ENCODE data around the gene SMARCAL1. TPM values are rescaled to one million over a fixed set of nuclear protein-coding genes. Genes with fewer than 3 reads are reported as not detected.

Gene SMARCAL1
- total RNA-seq, 1 donor from 2014 or later = 35.2 TPM

DNA sequence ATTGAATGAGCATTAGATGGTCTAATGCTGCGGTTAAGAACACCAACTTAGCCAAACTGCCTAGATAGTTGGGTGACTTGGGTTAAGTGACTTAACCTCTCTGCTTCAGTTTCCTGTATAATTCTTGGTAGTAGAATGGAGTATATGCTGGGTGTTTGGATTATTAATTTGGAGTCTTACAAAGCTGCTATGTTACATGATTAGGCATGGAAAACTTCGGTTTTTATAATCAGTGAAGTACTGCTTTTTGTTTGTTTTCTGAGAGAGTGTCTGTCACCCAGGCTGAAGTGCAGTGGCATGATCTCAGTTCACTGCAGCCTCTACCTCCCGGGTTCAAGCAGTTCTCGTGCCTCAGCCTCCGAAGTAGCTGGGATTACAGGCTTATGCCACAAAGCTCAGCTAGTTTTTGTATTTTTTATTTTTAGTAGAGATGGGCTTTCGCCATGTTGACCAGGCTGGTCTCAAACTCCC, 90.9 kb downstream of the SMARCAL1 start:
- no peak for DNase-seq (ENCODE audit: low read depth)
- H2AFZ ChIP-seq (ENCODE audit: low read depth, low read length) = no peak overlapping the region
- peaks cover 46% of the 10 kb centered on the region for H3K4me1 Mint-ChIP-seq (ENCODE audit: low read depth, unreplicated experiment)
- peaks cover 20% of the 10 kb centered on the region for H3K4me1 ChIP-seq (ENCODE audit: insufficient read depth, low read length)
- H3K36me3 Mint-ChIP-seq (ENCODE audit: low read depth, unreplicated experiment) = peaks cover 45% of the 10 kb centered on the region
- H3K27ac ChIP-seq (ENCODE audit: low read depth, low read length) = no peak overlapping the region
- no peak for TF ChIP-seq EZH2 (IDR thresholded peaks at IDR 0.05; ENCODE audit: insufficient read depth, low read length)
- TF ChIP-seq, protein P1, sequence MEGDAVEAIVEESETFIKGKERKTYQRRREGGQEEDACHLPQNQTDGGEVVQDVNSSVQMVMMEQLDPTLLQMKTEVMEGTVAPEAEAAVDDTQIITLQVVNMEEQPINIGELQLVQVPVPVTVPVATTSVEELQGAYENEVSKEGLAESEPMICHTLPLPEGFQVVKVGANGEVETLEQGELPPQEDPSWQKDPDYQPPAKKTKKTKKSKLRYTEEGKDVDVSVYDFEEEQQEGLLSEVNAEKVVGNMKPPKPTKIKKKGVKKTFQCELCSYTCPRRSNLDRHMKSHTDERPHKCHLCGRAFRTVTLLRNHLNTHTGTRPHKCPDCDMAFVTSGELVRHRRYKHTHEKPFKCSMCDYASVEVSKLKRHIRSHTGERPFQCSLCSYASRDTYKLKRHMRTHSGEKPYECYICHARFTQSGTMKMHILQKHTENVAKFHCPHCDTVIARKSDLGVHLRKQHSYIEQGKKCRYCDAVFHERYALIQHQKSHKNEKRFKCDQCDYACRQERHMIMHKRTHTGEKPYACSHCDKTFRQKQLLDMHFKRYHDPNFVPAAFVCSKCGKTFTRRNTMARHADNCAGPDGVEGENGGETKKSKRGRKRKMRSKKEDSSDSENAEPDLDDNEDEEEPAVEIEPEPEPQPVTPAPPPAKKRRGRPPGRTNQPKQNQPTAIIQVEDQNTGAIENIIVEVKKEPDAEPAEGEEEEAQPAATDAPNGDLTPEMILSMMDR (IDR thresholded peaks at IDR 0.05; ENCODE audit: insufficient read depth, low read depth, low read length) = no peak
- no peaks in the 10 kb centered on the region for H3K27me3 ChIP-seq (ENCODE audit: insufficient read depth, low read length)
- H3K27ac Mint-ChIP-seq (ENCODE audit: unreplicated experiment) = peak overlapping the region; percentile 14
- peak overlapping the region; percentile 79 for H3K4me3 Mint-ChIP-seq (ENCODE audit: unreplicated experiment)
- no peak overlapping the region for H3K4me3 ChIP-seq (ENCODE audit: insufficient read depth, low read depth, low read length)
- no peaks in the 10 kb centered on the region for H3K27me3 Mint-ChIP-seq (ENCODE audit: low read depth, unreplicated experiment)
- peaks cover 56% of the 10 kb centered on the region for H3K79me2 ChIP-seq (ENCODE audit: insufficient read depth, low read length)
- H3K9me3 ChIP-seq (ENCODE audit: insufficient read depth, low read depth, low read length) = no peaks in the 10 kb centered on the region
- no peak for FAIRE-seq
- H3K4me2 ChIP-seq (ENCODE audit: low read length) = peak overlapping the region; percentile 91
- H3K9me3 Mint-ChIP-seq (ENCODE audit: unreplicated experiment) = no peaks in the 10 kb centered on the region
- peaks cover 58% of the 10 kb centered on the region for H3K36me3 ChIP-seq (ENCODE audit: insufficient read depth, low read length)
- H3K9ac ChIP-seq (ENCODE audit: low read length) = peak overlapping the region; percentile 13
- peaks cover 81% of the 10 kb centered on the region for H4K20me1 ChIP-seq (ENCODE audit: insufficient read depth, low read length)

DNA sequence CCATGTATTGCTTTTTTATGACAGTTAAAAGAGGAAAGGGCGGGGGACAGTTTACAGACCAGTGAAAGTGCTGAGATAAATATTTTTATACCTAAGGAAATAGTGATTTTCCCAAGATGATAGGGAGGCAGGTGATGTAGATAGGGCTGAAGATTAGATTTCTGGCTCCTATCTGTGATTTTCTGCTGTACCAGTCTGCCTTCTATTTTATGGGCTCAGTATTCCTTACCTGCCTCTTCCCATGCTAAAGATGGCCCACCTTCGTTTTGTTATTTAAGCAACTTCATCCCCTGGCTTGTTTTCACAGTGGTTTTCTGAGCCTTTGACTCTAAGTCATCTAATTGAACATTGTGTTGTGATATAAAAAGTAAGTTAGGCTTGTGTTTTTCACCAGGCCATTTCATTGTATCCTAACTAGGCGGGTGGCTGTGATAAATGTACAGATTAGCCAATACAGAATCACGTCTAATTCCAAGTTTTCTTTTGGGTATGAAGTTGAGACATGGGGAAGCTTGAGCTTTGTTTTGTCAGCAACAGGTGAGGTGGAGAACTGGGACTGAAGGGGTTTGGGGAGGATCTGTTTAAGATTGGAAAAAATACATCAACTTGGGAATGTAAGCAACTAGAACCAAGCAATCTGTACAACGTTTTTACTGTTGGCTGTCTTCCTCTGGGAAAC, 91.6 kb downstream of the SMARCAL1 start:
- Mint-ChIP-seq H3K4me1 (ENCODE audit: low read depth, unreplicated experiment) (peaks cover 46% of the 10 kb centered on the region), H3K36me3 (ENCODE audit: low read depth, unreplicated experiment) (peaks cover 45% of the 10 kb centered on the region), H3K4me3 (ENCODE audit: unreplicated experiment) (peak overlapping the region; percentile 79), H3K27ac (ENCODE audit: unreplicated experiment) (no peak overlapping the region), H3K27me3 (ENCODE audit: low read depth, unreplicated experiment) (no peaks in the 10 kb centered on the region), H3K9me3 (ENCODE audit: unreplicated experiment) (no peaks in the 10 kb centered on the region)
- H4K20me1 ChIP-seq (ENCODE audit: insufficient read depth, low read length) = peaks cover 80% of the 10 kb centered on the region
- peaks cover 51% of the 10 kb centered on the region for H3K79me2 ChIP-seq (ENCODE audit: insufficient read depth, low read length)
- DNase-seq (ENCODE audit: low read depth) (no peak), FAIRE-seq (no peak)
- no peak overlapping the region for H3K9ac ChIP-seq (ENCODE audit: low read length)
- no peaks in the 10 kb centered on the region for H3K27me3 ChIP-seq (ENCODE audit: insufficient read depth, low read length)
- peak overlapping the region; percentile 91 for H3K4me2 ChIP-seq (ENCODE audit: low read length)
- TF ChIP-seq, protein P1 (IDR thresholded peaks at IDR 0.05; ENCODE audit: insufficient read depth, low read depth, low read length) = no peak
- no peak overlapping the region for H3K27ac ChIP-seq (ENCODE audit: low read depth, low read length)
- no peak overlapping the region for H2AFZ ChIP-seq (ENCODE audit: low read depth, low read length)
- H3K9me3 ChIP-seq (ENCODE audit: insufficient read depth, low read depth, low read length) = no peaks in the 10 kb centered on the region
- H3K4me3 ChIP-seq (ENCODE audit: insufficient read depth, low read depth, low read length) = no peak overlapping the region
- peaks cover 20% of the 10 kb centered on the region for H3K4me1 ChIP-seq (ENCODE audit: insufficient read depth, low read length)
- peaks cover 58% of the 10 kb centered on the region for H3K36me3 ChIP-seq (ENCODE audit: insufficient read depth, low read length)

DNA sequence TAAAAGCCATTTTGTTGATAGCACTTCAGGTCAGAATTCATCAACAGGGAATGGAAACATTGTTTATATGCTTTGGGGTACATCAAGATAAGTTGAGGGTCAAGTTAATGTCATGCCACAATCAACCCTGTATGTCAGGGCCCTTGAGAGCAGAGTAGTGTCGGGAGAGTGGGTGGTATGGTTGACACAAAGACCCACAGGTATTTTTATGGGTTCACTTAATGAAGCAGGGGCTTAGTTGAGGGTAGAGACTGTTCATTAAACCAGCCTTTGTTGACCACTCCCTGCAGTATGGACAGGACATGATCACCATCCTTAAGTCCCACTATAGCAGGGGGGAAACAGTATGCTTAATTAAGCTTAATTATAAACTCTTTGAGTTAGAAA, 92.1 kb downstream of the SMARCAL1 start:
- Histone ChIP-seq H3K36me3 (ENCODE audit: insufficient read depth, low read length) (peaks cover 56% of the 10 kb centered on the region), H3K4me1 (ENCODE audit: insufficient read depth, low read length) (peaks cover 20% of the 10 kb centered on the region), H3K4me2 (ENCODE audit: low read length) (no peak overlapping the region), H3K27ac (ENCODE audit: low read depth, low read length) (no peak overlapping the region), H3K79me2 (ENCODE audit: insufficient read depth, low read length) (peaks cover 46% of the 10 kb centered on the region), H3K9me3 (ENCODE audit: insufficient read depth, low read depth, low read length) (no peaks in the 10 kb centered on the region), H2AFZ (ENCODE audit: low read depth, low read length) (no peak overlapping the region), H3K4me3 (ENCODE audit: insufficient read depth, low read depth, low read length) (no peak overlapping the region), H3K9ac (ENCODE audit: low read length) (no peak overlapping the region), H4K20me1 (ENCODE audit: insufficient read depth, low read length) (peaks cover 75% of the 10 kb centered on the region), H3K27me3 (ENCODE audit: insufficient read depth, low read length) (no peaks in the 10 kb centered on the region)
- Mint-ChIP-seq H3K27ac (ENCODE audit: unreplicated experiment) (no peak overlapping the region), H3K36me3 (ENCODE audit: low read depth, unreplicated experiment) (peaks cover 47% of the 10 kb centered on the region), H3K4me3 (ENCODE audit: unreplicated experiment) (peak overlapping the region; percentile 60), H3K27me3 (ENCODE audit: low read depth, unreplicated experiment) (no peaks in the 10 kb centered on the region), H3K9me3 (ENCODE audit: unreplicated experiment) (no peaks in the 10 kb centered on the region), H3K4me1 (ENCODE audit: low read depth, unreplicated experiment) (peaks cover 46% of the 10 kb centered on the region)
- DNase-seq (ENCODE audit: low read depth) = no peak
- no peak for FAIRE-seq
- TF ChIP-seq, protein P1 (IDR thresholded peaks at IDR 0.05; ENCODE audit: insufficient read depth, low read depth, low read length) = no peak
- TF ChIP-seq EZH2 (IDR thresholded peaks at IDR 0.05; ENCODE audit: insufficient read depth, low read length) = no peak

Data from astrocyte (in vitro differentiated cells and primary cell).